Esophagus muscularis mucosa (tissue), 3 donors: ENCODE measurements around the gene ATL2.

Experiments
- EP300 ChIP-seq: sonication (generic); formaldehyde crosslinking; IDR thresholded peaks from one replicate; pipeline ENCODE4 v1.6.1; 2017; ENCODE audit warnings: antibody characterized with exemption
- TF ChIP-seq, protein P1 (sequence below), 3 experiments: fragments of 200-600 bp in 2 of 3; fragments of 450-650 bp in 1 of 3; sonication (generic) in 2 of 3; IDR thresholded peaks; one replicate each; pipeline ENCODE4 v1.5.1; 2017 to 2019; ENCODE audit warnings: antibody characterized with exemption in 3 of 3, mild to moderate bottlenecking in 2 of 3, moderate library complexity in 1 of 3

DNA sequence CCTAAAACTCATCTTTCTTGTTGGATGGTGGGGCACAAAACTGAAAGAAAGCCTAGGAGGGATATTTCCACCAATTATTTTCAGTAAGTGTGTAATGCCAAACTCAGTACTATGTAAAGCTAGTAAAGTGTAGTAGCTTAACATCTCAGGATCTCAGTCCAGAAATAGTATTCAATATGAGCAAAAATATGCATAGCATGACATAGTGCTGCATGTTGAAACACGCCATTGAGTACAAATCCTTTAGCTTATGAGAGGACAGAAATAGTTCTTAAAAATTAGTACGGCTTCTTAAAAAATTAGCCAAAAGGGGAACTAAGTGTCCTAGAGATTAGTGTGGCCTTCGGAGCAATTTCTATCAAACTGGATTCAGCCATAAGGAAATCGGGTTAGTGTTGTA, 21.7 kb upstream of the ATL2 start:
- TF ChIP-seq, protein P1, sequence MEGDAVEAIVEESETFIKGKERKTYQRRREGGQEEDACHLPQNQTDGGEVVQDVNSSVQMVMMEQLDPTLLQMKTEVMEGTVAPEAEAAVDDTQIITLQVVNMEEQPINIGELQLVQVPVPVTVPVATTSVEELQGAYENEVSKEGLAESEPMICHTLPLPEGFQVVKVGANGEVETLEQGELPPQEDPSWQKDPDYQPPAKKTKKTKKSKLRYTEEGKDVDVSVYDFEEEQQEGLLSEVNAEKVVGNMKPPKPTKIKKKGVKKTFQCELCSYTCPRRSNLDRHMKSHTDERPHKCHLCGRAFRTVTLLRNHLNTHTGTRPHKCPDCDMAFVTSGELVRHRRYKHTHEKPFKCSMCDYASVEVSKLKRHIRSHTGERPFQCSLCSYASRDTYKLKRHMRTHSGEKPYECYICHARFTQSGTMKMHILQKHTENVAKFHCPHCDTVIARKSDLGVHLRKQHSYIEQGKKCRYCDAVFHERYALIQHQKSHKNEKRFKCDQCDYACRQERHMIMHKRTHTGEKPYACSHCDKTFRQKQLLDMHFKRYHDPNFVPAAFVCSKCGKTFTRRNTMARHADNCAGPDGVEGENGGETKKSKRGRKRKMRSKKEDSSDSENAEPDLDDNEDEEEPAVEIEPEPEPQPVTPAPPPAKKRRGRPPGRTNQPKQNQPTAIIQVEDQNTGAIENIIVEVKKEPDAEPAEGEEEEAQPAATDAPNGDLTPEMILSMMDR (IDR thresholded peaks at IDR 0.05), result no peak
- no peak for TF ChIP-seq EP300
